ENCODE results near the gene DNHD1. TPM values are rescaled to one million over a fixed set of nuclear protein-coding genes. Genes with fewer than 3 reads are reported as not detected.

Gene DNHD1
- total RNA-seq, result 5.6 and 7.8 TPM in 2 replicates
- 7.0 TPM for polyA plus RNA-seq (2012)

GRCh38 chr11:6497069-6497839 is at the start of gene DNHD1:
Gene DNHD1, plus strand, starts transcription at chr11:6497280. Its CDS starts 936 bp downstream, at chr11:6498216.
- DNase-seq (ENCODE audit: low read depth), result no peak

DNA sequence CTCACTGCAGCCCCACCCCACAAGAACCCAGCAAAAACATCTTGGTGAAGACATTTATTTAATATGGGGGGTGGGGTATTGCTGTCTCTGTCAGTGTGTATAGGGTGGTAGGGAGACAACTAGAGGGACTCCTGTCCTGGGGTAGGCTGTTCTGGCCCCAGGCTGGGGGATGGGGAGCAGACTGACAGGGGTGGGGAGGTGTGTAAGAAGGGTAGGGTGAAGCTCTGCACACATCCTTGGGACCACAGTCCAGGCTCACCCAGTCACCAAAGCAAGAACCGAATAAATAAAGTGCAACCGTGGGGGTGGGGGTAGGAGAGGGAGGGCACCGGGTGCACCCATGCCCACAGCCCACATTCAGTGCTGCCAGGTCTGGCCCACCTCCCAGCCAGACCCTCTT is 48.5 kb upstream of the DNHD1 start:
- DNase-seq (ENCODE audit: low read depth), result no peak

- DNase-seq (ENCODE audit: low read depth), result no peak
These were observed 44.9 kb upstream of the DNHD1 start for GRCh38 chr11:6452219-6452618.

DNA sequence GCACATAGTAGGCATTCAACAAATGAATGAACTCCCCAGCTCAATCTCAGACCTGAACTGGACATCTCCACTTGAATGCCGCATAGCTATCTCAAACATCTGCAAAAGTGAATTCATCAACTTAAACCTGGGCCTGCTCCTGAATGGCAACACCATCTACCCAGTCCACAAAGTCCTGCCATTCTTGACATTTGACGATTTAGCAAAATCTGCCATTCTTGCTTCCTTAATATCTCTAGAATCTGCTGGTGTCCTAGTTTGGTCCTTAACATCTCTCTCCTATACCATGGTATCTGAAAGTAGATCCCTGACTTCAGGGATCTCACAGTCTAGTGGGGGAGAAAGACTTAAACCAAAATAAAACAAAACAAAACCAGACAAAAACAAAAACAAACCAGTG is 43.9 kb upstream of the DNHD1 start:
- no peak for DNase-seq (ENCODE audit: low read depth)

- DNase-seq (ENCODE audit: low read depth), result no peak
These were observed 42.0 kb upstream of the DNHD1 start for GRCh38 chr11:6455070-6455469.

GRCh38 chr11:6456361-6457073 is 40.6 kb upstream of the DNHD1 start:
- DNase-seq (ENCODE audit: low read depth), result no peak

DNA sequence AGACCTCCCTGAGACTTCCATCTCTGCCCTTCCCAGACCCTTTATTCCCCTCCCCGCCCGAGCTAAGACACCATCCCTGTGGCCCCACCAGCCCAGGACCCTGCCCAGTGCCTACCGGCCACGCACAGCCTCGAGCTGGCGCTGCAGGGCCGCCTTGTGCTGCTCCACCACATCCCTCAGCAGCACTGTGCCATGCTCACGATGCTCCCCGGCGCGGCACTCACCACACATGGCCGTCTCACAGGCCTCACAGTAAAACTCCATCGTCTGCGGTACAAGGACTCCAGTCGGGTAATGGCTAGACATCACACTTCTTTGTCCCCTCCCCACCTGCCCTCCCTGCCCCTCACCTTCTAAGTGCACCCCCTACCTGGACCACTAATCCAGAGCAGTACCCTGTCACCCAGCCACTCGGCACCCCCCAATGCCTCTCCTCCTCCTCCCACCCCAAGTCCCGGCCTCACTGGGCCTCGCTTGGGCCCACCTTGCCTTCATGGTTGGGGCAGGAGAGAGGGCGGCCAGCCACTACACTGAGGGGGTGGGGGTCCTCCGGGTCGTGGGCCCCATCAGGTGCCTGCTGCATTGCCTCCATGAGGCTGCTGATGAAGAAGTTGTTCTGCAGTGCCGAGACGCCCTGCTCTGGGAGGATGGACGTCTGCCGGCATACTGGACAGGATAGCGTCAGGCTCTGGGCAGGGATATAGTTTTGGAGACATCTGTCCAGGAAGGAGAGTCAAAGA is 39.3 kb upstream of the DNHD1 start:
- DNase-seq (ENCODE audit: low read depth), result no peak

DNA sequence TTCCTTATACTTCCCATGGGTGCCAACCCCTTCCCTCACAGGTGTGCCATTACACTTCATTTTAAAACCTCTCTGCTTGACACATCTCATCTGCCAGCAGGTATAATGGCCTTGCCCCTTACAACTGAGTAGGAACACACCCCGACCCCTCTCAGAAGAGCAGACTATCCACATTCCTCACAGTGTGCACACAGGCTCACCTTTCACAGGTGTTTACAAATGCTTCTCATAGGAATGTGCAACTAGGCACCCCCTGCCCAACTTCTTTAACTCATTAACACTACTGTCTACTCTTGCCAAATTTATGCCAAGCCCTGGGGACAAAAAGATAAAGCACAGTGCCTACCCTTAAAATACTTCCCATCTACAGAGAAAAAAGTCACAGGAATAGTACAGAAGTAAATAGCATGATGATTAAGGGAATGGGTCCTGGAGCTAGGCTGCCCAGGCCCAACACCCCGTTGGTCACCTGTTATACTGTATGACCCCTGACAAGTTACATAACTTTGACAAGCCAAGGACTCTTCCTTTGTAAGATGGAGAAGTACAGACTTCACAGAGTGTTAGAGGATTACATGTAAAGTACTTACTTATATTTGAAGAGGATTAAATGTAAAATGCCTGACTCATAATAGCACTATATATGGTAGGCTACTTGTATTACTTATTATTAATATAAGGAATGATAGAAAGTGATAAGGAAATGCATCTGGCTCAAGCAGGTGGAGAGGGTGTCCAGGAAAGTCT is 38.6 kb upstream of the DNHD1 start:
- no peak for DNase-seq (ENCODE audit: low read depth)

DNA sequence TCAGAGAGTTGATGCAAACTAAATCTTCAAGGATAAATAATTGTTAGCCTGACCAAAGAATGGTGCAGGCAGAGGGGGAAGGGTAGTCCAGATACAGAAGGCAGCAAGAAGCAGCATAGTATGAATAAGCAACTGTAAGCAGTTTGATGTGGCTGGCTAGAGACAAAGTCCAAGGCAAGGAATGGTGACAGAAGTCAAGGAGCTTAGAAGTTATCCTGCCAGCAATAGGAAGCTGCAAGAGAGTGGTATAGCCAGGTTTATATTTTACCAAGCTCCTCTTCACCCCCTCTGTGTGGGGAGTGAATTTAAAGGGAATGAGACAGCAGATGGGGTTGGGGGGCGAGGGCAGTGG is 38.0 kb upstream of the DNHD1 start:
- no peak for DNase-seq (ENCODE audit: low read depth)

DNA sequence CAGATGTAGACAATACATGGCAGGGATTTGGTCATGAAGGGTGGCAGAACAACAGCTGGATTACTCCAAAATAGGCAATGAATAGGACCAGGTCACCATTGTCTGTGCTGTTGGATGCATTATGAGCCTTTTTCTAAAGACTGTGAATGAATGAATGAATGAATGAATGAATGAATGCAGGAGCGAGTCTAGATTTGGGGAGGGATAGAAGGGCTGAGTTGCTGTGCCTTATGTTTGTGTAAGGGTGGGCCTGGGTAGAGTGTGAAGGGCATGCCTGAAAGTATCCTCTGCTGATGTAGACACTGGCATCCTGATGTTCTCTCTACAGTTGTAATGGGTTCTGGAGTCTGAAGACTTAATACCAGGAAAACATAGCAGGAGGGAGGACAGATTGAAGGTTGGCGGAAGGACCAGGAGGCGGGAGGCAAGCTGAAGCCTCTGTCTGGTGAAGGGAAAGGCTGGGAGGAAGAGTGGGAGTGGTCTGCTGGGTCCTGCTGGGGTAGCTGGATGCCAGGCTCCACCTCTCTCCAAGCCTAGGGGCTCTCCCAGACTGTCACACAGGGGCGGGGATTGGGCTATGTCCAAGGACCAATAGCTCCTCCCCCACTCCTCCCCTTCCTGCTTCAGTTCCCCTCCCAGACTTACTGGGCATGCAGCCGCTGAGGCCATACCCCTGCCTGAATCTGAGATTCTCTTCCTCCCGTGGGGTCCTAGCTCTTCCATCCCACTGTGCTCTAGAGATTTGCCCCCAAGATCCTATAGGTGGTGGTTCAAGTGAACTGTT is 28.2 kb upstream of the DNHD1 start:
- DNase-seq (ENCODE audit: low read depth), result peak; percentile 15

- no peak for DNase-seq (ENCODE audit: low read depth)
These were observed 27.5 kb upstream of the DNHD1 start for GRCh38 chr11:6469599-6469998.

- DNase-seq (ENCODE audit: low read depth), result no peak
These were observed 24.1 kb upstream of the DNHD1 start for GRCh38 chr11:6472934-6473333.

DNA sequence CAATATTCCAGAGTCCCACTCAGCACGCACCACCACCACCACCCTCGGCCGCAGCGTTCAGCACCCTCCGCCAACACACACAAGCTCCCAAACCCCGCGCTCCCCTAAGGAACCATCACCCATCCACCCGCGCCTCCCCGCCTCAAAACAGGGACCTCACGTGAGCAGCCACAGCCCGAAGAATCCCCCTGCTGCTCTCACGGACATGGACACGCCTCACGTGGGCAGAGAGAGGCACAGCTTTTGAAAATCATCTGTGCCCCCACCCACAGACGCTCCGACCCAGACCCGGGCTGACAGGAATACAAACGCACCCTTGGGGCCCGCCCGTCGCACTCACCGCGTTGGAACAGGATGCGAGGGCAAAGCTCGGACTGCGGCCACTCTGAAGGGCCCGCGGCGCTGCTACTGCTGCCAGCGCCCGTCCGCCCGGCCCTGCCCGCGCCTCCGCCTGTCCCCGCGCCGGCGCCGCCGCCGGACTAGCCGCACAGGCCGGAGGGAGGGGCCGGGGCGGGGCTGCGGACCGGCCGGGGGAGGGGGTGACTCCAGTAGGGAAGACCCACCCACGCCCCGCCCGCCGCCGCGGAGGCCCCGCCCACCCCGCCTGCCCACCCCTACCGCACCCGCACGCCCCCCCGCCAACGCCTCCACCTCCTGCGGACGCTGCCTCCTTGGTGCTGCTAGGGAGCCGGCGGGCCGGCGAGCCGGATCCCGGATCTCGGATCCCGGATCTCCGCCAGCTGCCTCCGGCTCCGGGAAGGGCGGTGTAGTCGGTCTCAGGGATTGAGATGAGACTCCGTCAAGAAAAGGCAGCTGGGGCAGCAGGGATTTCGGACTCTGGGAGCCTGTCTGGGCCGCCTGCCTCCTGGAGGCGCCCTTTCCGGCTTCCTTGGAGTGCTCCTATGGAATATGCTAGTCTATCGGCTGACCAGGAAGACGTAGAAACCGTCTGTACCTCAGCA is 23.3 kb upstream of the DNHD1 start, which contains the start of gene TRIM3:
Gene TRIM3 (minus strand): TSS at position 491 of the 962 bp plus-strand sequence. CDS start 8,246 bp downstream, outside the sequence.
- peak; percentile 89 for DNase-seq (ENCODE audit: low read depth)

GRCh38 chr11:6474413-6474792 is 22.7 kb upstream of the DNHD1 start:
- DNase-seq (ENCODE audit: low read depth), result no peak

DNA sequence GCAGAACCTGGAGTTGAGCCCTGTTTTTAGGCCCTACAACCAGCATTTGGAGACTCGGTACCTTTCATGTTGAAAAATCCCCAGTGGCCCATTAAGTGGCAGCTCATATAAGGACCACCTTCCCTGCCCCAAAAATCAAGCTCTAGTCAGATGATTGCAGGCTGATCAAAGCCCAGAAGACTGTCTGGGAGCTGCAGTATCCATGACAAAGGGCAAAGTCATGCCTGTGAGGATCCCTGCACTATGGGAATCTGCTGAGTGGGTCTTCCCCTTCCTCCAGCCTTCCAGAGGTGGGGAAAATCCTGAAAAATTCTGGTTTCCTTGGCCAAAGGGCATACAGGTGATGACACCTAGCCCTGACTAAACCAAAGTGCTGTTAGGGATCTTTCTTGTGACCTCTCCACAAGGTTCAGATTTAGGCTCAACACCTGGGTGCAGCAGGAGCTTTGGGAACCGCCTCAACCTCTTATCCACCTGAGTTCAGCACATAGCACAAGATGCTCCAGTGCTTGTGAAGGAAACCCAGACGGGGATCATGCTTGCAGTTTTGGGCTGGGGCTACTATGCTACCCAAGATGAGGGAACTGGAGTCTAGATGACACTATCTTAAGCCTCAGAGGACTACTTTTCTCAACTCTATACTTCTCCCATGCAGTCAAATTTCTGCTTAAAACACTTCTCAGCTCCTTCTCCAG is 22.1 kb upstream of the DNHD1 start:
- DNase-seq (ENCODE audit: low read depth), result no peak

GRCh38 chr11:6475936-6476335 is 21.1 kb upstream of the DNHD1 start:
- no peak for DNase-seq (ENCODE audit: low read depth)

GRCh38 chr11:6476571-6476970 is 20.5 kb upstream of the DNHD1 start:
- no peak for DNase-seq (ENCODE audit: low read depth)

GRCh38 chr11:6480299-6480914 is 16.7 kb upstream of the DNHD1 start:
- DNase-seq (ENCODE audit: low read depth), result no peak
